ENCODE data around the gene MT1X. TPM values are rescaled to one million over a fixed set of nuclear protein-coding genes. Genes with fewer than 3 reads are reported as not detected.

MT1X gene
- total and polyA plus RNA-seq, 2 of the 13 experiments (the other 11 are each of a cell fraction or from before 2014, with no cell fraction given) = 19.7 to 288 TPM

- no peak; the same call in 1 of the 2 replicates for TF ChIP-seq HNF1B (CRISPR knock-in tag; IDR thresholded peaks at IDR 0.05)
- TF ChIP-seq ZNF576 (CRISPR knock-in tag; IDR thresholded peaks at IDR 0.05) = no peak
- TF ChIP-seq ZNF563 (CRISPR knock-in tag; IDR thresholded peaks at IDR 0.05) = no peak
- TF ChIP-seq SIX4 (CRISPR knock-in tag; IDR thresholded peaks at IDR 0.05) = no peak
- TF ChIP-seq ZBTB14 (CRISPR knock-in tag; IDR thresholded peaks at IDR 0.05) = no peak; the same call in 1 of the 2 replicates
- no peak for TF ChIP-seq ZNF772 (CRISPR knock-in tag; IDR thresholded peaks at IDR 0.05)
- 0 out of 2 replicates have a peak, but pooled peaks have one; percentile 70 for TF ChIP-seq ZNF879 (CRISPR knock-in tag; IDR thresholded peaks at IDR 0.05)
- no peak for TF ChIP-seq IKZF5 (CRISPR knock-in tag; IDR thresholded peaks at IDR 0.05)
- no peak for TF ChIP-seq E2F5 (CRISPR knock-in tag; conservative IDR thresholded peaks at IDR 0.05)
- no peak for TF ChIP-seq ZNF766 (CRISPR knock-in tag; IDR thresholded peaks at IDR 0.05; ENCODE audit: borderline replicate concordance)
- no peak for TF ChIP-seq ZFP82 (CRISPR knock-in tag; IDR thresholded peaks at IDR 0.05; ENCODE audit: borderline replicate concordance)
- no peak for TF ChIP-seq SSRP1 (CRISPR knock-in tag; IDR thresholded peaks at IDR 0.05)
- no peak for TF ChIP-seq CENPX (CRISPR knock-in tag; IDR thresholded peaks at IDR 0.05)
- no peak for TF ChIP-seq ZNF30 (CRISPR knock-in tag; IDR thresholded peaks at IDR 0.05)
- no peak for TF ChIP-seq MAFF (IDR thresholded peaks at IDR 0.05; ENCODE audit: low read depth, low read length)
- no peak for TF ChIP-seq SMARCE1 (IDR thresholded peaks at IDR 0.05; ENCODE audit: borderline replicate concordance)
- no peak for TF ChIP-seq SMC3 (IDR thresholded peaks at IDR 0.05; ENCODE audit: low read length)
- no peak for TF ChIP-seq HDAC6 (IDR thresholded peaks at IDR 0.05; ENCODE audit: low read depth, low read length)
- no peak for TF ChIP-seq ZNF33A (CRISPR knock-in tag; IDR thresholded peaks at IDR 0.05; ENCODE audit: borderline replicate concordance)
- TF ChIP-seq RBM22 (optimal IDR thresholded peaks at IDR 0.05; ENCODE audit: low read length) = no peak
- TF ChIP-seq ZFX (CRISPR knock-in tag; IDR thresholded peaks at IDR 0.05; ENCODE audit: low read depth) = peak; percentile 67; the same call in 1 of the 2 replicates
- no peak; the same call in 1 of the 2 replicates for TF ChIP-seq E2F1 (CRISPR knock-in tag; IDR thresholded peaks at IDR 0.05)
- TF ChIP-seq RXRA (CRISPR knock-in tag; IDR thresholded peaks at IDR 0.05) = no peak
- TF ChIP-seq TGIF2 (CRISPR knock-in tag; IDR thresholded peaks at IDR 0.05) = no peak
These were observed 14.4 kb upstream of the MT1X start, which contains the start of gene MT1G (continued) for GRCh38 chr16:56667581-56668571.

Measured in HepG2 (cell line).